Prostate gland (tissue), 2 donors: ENCODE measurements around the gene KIF7. TPM values are rescaled to one million over a fixed set of nuclear protein-coding genes. Genes with fewer than 3 reads are reported as not detected.
A peak's percentile ranks its signal among the peaks of the same experiment; 100 is the strongest.

Source experiments
- DNase-seq: peaks from one replicate; pipeline ENCODE4 v3.0.0-alpha.2; 2019; ENCODE audit warnings: low spot score
- H3K27ac ChIP-seq, 2 donors: fragments of 200-600 bp; sonication (generic); 2 replicates each; pipeline ENCODE4 v1.5.1; 2017 to 2019
- H3K27me3 ChIP-seq: fragments of 200-600 bp; sonication (generic); replicated peaks from 2 replicates; pipeline ENCODE4 v1.5.1; 2019; ENCODE audit not compliant: insufficient read depth
- H3K36me3 ChIP-seq, 2 donors: fragments of 200-600 bp; sonication (generic); 1 replicate in 1 of 2; 2 replicates in 1 of 2; pipeline versions ENCODE4 v1.5.1 to v1.8.1; 2017 to 2019
- H3K4me1 ChIP-seq: fragments of 200-600 bp; sonication (generic); replicated peaks from 2 replicates; pipeline ENCODE4 v1.5.1; 2019
- H3K4me3 ChIP-seq, 2 donors: fragments of 200-600 bp; sonication (generic); 2 replicates each; pipeline ENCODE4 v1.5.1; 2017 to 2019
- H3K9me3 ChIP-seq: fragments of 200-600 bp; sonication (generic); 2 replicates; pipeline ENCODE4 v1.5.1; 2017
- POLR2A ChIP-seq: fragments of 450-650 bp; IDR thresholded peaks from one replicate; pipeline ENCODE4 v1.6.1; 2016; ENCODE audit warnings: antibody characterized with exemption, mild to moderate bottlenecking
- POLR2AphosphoS5 ChIP-seq: sonication (generic); formaldehyde crosslinking; IDR thresholded peaks from one replicate; pipeline ENCODE4 v1.6.1; 2017; ENCODE audit warnings: antibody characterized with exemption
- WGBS: methylation state at CpG from one replicate; pipeline ENCODE4 v1.1.5; 2018; 5-methylcytosine and 5-hydroxymethylcytosine counted together
- intact Hi-C: fragments of 100-400 bp; cut with DNase I; formaldehyde crosslinking; loops from one replicate; pipeline ENCODE4 v1.14.2; 2022
- total RNA-seq, 2 donors: library from RNA; depleted of rRNA; stranded (reverse); fragments of >200 nt; gene quantifications; one replicate each; pipeline ENCODE4 v1.1.0, GENCODE V29; 2016
- TF ChIP-seq, protein P1 (sequence below), 4 experiments: fragments of 200-600 bp in 2 of 4; fragments of 450-650 bp in 2 of 4; sonication (generic) in 2 of 4; IDR thresholded peaks; 1 replicate in 3 of 4; 2 replicates in 1 of 4; pipeline ENCODE4 v1.5.1; 2016 to 2019; ENCODE audit warnings: antibody characterized with exemption in 4 of 4, mild to moderate bottlenecking in 2 of 4, moderate library complexity in 2 of 4

KIF7 gene
- total RNA-seq, 2 donors from 2014 or later, result 4.1 to 10.3 TPM

DNA sequence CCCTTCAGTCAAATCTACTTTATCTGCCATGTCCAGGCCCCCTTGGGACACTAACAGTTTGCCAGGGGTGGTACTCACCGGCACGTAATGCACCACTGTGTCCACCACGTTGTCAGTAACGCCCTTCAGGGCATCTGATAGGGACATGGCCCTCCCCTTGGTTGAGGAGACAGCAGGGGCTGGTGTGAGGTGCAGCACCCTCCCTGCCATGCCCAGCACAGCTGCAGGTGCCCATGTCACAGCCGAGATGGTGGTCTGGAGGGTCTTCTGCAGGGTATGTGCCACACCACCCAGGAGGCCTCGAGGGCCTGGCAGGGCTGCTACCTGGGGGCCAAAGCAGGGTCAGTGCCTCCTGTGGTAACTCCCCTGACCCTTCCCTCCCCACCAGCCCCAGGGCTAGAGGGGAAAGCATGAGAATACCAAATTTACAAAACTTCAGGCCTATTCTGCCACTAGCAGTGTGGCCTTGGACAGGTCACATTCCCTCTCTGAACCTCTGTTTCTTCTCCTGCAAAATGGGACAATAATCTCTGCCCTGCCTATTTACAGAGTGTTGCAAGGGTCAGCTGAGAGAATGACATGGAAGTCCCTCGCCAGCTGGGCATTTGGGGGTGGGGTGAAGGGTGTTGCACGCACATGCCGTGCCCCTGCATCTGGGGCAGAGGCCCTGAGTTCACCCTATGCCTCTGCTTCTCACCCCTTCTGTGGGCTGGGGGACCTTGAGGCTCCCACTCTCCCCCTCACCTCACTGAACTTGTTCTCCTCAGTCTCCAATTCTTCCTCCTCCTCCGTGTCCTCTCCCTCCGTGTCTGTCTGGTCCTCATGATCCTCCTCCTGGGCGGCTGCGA is 11.8 kb upstream of the KIF7 start:
- TF ChIP-seq POLR2A (no peak), POLR2AphosphoS5 (no peak)
- TF ChIP-seq, protein P1, sequence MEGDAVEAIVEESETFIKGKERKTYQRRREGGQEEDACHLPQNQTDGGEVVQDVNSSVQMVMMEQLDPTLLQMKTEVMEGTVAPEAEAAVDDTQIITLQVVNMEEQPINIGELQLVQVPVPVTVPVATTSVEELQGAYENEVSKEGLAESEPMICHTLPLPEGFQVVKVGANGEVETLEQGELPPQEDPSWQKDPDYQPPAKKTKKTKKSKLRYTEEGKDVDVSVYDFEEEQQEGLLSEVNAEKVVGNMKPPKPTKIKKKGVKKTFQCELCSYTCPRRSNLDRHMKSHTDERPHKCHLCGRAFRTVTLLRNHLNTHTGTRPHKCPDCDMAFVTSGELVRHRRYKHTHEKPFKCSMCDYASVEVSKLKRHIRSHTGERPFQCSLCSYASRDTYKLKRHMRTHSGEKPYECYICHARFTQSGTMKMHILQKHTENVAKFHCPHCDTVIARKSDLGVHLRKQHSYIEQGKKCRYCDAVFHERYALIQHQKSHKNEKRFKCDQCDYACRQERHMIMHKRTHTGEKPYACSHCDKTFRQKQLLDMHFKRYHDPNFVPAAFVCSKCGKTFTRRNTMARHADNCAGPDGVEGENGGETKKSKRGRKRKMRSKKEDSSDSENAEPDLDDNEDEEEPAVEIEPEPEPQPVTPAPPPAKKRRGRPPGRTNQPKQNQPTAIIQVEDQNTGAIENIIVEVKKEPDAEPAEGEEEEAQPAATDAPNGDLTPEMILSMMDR (IDR thresholded peaks at IDR 0.05), result no peak
- Histone ChIP-seq H3K27ac (no peak overlapping the region), H3K4me3 (no peak overlapping the region), H3K4me1 (no peaks in the 10 kb centered on the region), H3K9me3 (no peaks in the 10 kb centered on the region), H3K27me3 (no peaks in the 10 kb centered on the region), H3K36me3 (no peaks in the 10 kb centered on the region)
- DNase-seq, result no peak
- intact Hi-C loops, result no loop called here
- 91% methylated on average over 13 of the region's 13 CpGs for WGBS

DNA sequence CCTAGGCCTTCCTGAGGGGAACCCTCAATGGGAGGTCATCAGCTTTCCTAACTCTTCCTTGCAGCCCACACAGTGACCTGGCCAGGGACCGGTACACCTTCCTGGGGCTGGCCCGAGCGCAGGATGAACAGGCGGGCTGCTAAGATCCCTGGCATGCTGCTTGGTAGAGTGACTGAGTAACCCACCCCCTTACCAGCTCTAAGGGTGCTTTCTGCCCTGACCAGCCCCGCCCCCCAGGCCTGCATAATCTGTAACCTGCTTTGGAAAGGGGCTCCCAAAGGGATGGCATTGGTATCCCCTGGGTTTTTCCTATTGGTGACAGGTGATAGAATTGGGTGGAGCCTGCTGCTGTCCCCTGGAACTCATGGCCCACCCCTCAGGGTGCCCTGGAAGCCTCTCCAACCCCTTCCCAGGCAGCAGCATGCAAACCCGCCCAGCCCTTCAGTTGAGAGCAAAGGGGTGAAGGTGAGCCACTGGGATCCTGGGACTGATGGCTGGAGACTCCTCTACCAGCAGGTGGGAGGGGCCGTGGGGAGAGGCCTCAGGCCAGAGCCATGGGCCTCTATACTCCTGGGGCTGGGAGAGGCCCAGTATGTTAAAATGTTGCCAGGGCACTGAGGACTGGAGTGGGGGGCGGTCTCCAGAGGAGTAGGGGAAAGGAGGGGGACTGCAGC is 11.1 kb upstream of the KIF7 start:
- intact Hi-C loops, result no loop called here
- 100% methylated on average over 3 of the region's 8 CpGs for WGBS
- H3K4me3 ChIP-seq, result no peak overlapping the region

DNA sequence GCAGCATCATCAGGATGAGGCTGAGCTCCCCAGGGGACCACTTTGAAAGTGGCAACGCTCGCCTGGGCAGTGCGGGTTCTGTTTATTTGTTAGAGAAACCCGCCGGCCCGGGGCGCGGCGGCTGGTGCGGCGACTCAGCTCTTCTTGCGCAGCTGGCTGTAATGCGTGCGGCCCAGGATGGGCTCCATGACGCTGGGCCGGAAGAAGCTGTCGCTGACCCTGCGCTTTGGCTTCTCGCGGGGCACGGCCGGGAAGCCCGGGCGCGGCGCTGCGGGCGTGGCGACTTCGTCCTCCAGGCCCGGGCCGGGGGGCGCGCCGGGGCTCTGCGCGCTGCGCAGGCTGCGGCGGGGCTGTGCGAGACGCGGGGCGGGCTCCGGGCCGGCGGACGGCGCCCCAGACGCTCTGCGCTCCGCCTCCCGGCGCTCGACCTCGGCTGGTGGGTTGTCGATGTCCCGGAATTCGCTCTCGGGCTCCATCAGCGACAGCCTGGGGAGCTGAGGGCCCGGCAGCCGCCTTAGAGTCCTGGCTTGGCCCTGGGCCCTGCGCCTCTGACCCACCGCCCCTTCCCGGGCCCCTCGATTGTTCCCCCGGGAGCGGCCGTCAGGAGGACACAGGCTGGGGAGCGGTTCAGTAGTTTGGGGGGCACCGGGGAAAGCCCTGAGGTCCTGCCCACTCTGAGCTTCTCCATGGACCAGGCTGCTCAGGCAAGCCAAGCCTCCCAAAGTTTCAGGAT is 10.3 kb upstream of the KIF7 start:
- Histone ChIP-seq H3K27me3 (no peaks in the 10 kb centered on the region), H3K4me3 (peak overlapping the region; percentile 33 to 35), H3K36me3 (no peaks in the 10 kb centered on the region), H3K9me3 (no peaks in the 10 kb centered on the region), H3K27ac (peak overlapping the region; percentile 53 to 70), H3K4me1 (no peaks in the 10 kb centered on the region)
- peak; percentile 18 for DNase-seq
- intact Hi-C loops, result no loop called here
- TF ChIP-seq, protein P1 (IDR thresholded peaks at IDR 0.05), result no peak
- peak; percentile 17 for TF ChIP-seq POLR2A
- 4% methylated on average over 72 of the region's 72 CpGs for WGBS

More for the DNA sequence above, 11.1 kb upstream of the KIF7 start:
- Histone ChIP-seq H3K9me3 (no peaks in the 10 kb centered on the region), H3K27ac (peak overlapping the region; percentile 53 to 70), H3K27me3 (no peaks in the 10 kb centered on the region), H3K4me1 (no peaks in the 10 kb centered on the region), H3K36me3 (no peaks in the 10 kb centered on the region)
- TF ChIP-seq, protein P1 (IDR thresholded peaks at IDR 0.05), result no peak
- TF ChIP-seq POLR2AphosphoS5, result no peak
- TF ChIP-seq POLR2A, result no peak
- no peak for DNase-seq

DNA sequence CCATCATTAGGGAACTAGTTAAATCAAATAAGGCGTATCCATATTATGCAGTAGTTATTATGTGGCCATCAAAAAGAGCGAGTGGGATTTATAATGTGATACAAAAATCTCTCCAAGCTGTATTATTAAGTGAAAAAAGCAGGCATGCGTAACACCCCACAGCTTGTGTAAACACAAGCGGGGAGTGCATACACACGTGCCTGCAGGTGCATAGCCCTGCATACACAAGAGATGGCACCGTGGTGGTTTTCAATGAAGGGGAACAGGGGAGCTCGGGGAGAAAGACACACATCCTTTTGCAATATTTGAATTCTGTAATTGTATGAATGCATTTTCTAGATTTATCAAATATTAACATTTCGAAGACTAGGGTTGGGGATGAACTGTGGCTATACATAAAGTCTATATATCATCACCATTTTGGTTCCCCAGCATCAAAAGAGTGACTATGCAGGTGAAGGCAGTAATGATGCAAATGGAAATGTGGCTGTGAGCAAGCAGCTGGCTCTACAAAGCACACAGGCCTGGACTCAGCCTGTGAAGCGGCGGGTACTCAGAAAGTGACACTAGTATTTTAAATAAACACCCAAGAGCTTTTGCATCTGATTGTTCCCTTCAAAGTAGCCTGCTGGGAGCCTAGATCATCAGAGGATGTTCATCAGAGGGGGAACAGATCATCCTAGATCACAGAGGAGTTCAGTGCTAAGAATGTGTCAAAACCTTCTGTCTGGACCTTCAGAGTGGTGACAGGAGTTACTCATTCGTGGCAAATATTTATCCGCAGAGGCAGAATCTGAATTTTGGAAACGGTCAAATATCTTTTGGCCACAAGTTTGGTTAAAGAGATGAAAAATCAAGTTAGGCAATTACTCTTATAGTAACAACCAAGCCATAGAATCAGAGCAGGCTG is 9.4 kb upstream of the KIF7 start:
- Histone ChIP-seq H3K9me3 (no peaks in the 10 kb centered on the region), H3K36me3 (no peaks in the 10 kb centered on the region), H3K27me3 (no peaks in the 10 kb centered on the region), H3K4me3 (peak overlapping the region in 1 of 2 donors; percentile 35), H3K4me1 (no peaks in the 10 kb centered on the region), H3K27ac (peak overlapping the region in 1 of 2 donors; percentile 70)
- 82% methylated on average over 13 of the region's 13 CpGs for WGBS
- TF ChIP-seq POLR2AphosphoS5 (no peak), POLR2A (no peak)
- TF ChIP-seq, protein P1 (IDR thresholded peaks at IDR 0.05), result no peak
- DNase-seq, result no peak
- intact Hi-C loops, result no loop called here
